Mesothelial cell of epicardium (in vitro differentiated cells): Measurements from ENCODE around the gene RANBP9. TPM values are rescaled to one million over a fixed set of nuclear protein-coding genes. Genes with fewer than 3 reads are reported as not detected.

Experiments used
- DNase-seq, 2 experiments: peaks; one replicate each; pipeline ENCODE4 v3.0.0; 2021; ENCODE audit warnings: low spot score in 2 of 2; ENCODE audit not compliant: unreplicated experiment in 2 of 2
- H3K27ac Mint-ChIP-seq: 2 replicates; pipeline ENCODE4 v1.8.0; 2021; ENCODE audit warnings: mixed read lengths
- H3K27me3 Mint-ChIP-seq: 2 replicates; pipeline ENCODE4 v1.8.0; 2021; ENCODE audit warnings: low read depth, mixed read lengths
- H3K36me3 Mint-ChIP-seq: 2 replicates; pipeline ENCODE4 v1.8.0; 2021; ENCODE audit warnings: mixed read lengths
- H3K4me1 Mint-ChIP-seq: 2 replicates; pipeline ENCODE4 v1.8.0; 2021; ENCODE audit warnings: mixed read lengths
- H3K4me3 Mint-ChIP-seq: 2 replicates; pipeline ENCODE4 v1.8.0; 2021; ENCODE audit warnings: mild to moderate bottlenecking, moderate library complexity, mixed read lengths
- H3K9me3 Mint-ChIP-seq: 2 replicates; pipeline ENCODE4 v1.8.0; 2021; ENCODE audit warnings: mixed read lengths
- total RNA-seq: library from RNA; stranded (reverse); gene quantifications from 3 replicates; pipeline ENCODE4 v1.2.1, GENCODE V29; 2021
- TF ChIP-seq, protein P1 (sequence below): fragments of 200-600 bp; sonication (generic); IDR thresholded peaks from one replicate; pipeline ENCODE4 v1.5.0; 2021; ENCODE audit warnings: antibody characterized with exemption; ENCODE audit not compliant: unreplicated experiment

The RANBP9 gene
- total RNA-seq, 1 donor from 2014 or later: 46.9 TPM

- peaks cover 16% of the 10 kb centered on the region for H3K4me1 Mint-ChIP-seq
- no peaks in the 10 kb centered on the region for H3K27me3 Mint-ChIP-seq
- H3K4me3 Mint-ChIP-seq: no peak overlapping the region
- peaks cover 5% of the 10 kb centered on the region for H3K9me3 Mint-ChIP-seq
- TF ChIP-seq, protein P1, sequence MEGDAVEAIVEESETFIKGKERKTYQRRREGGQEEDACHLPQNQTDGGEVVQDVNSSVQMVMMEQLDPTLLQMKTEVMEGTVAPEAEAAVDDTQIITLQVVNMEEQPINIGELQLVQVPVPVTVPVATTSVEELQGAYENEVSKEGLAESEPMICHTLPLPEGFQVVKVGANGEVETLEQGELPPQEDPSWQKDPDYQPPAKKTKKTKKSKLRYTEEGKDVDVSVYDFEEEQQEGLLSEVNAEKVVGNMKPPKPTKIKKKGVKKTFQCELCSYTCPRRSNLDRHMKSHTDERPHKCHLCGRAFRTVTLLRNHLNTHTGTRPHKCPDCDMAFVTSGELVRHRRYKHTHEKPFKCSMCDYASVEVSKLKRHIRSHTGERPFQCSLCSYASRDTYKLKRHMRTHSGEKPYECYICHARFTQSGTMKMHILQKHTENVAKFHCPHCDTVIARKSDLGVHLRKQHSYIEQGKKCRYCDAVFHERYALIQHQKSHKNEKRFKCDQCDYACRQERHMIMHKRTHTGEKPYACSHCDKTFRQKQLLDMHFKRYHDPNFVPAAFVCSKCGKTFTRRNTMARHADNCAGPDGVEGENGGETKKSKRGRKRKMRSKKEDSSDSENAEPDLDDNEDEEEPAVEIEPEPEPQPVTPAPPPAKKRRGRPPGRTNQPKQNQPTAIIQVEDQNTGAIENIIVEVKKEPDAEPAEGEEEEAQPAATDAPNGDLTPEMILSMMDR: no peak
- H3K36me3 Mint-ChIP-seq: peaks cover 4% of the 10 kb centered on the region
- H3K27ac Mint-ChIP-seq: no peak overlapping the region
- DNase-seq: no peak
Measured at GRCh38 chr6:13660893-13661292, 50.7 kb downstream of the RANBP9 start.

GRCh38 chr6:13660273-13660672 is 51.4 kb downstream of the RANBP9 start:
- DNase-seq: no peak
- H3K4me1 Mint-ChIP-seq: peaks cover 10% of the 10 kb centered on the region

GRCh38 chr6:13655700-13656099 is 55.9 kb downstream of the RANBP9 start:
- Mint-ChIP-seq H3K4me1 (peaks cover 3% of the 10 kb centered on the region), H3K4me3 (no peak overlapping the region), H3K27ac (no peak overlapping the region), H3K27me3 (no peaks in the 10 kb centered on the region), H3K36me3 (peaks cover 8% of the 10 kb centered on the region), H3K9me3 (no peaks in the 10 kb centered on the region)
- DNase-seq: no peak
- TF ChIP-seq, protein P1: no peak

More at GRCh38 chr6:13660273-13660672, 51.4 kb downstream of the RANBP9 start:
- H3K27ac Mint-ChIP-seq: no peak overlapping the region
- TF ChIP-seq, protein P1: no peak
- peaks cover 5% of the 10 kb centered on the region for H3K9me3 Mint-ChIP-seq
- H3K27me3 Mint-ChIP-seq: no peaks in the 10 kb centered on the region
- no peak overlapping the region for H3K4me3 Mint-ChIP-seq
- H3K36me3 Mint-ChIP-seq: peaks cover 5% of the 10 kb centered on the region

DNA sequence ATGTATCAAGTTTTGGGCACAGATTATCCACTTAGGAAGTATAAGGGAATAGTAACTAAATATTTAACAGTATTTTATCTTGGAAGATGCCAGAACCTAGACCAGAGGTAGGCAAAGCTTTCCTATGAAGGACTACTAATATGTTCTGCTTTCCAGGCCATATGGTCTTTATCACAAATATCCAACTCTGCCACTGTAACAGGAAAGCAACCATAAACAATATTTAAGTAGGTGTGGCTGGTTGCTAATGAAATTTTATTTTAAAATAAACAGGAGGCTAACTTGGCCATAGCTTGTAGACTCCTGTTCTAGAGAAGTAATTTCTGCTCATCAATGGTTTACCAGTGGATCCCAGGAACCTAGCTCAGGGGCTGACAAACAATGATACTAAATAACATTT is 57.1 kb downstream of the RANBP9 start:
- TF ChIP-seq, protein P1: no peak
- Mint-ChIP-seq H3K4me1 (peaks cover 3% of the 10 kb centered on the region), H3K36me3 (peaks cover 8% of the 10 kb centered on the region), H3K27ac (no peak overlapping the region), H3K27me3 (no peaks in the 10 kb centered on the region), H3K4me3 (no peak overlapping the region), H3K9me3 (no peaks in the 10 kb centered on the region)
- DNase-seq: no peak

DNA sequence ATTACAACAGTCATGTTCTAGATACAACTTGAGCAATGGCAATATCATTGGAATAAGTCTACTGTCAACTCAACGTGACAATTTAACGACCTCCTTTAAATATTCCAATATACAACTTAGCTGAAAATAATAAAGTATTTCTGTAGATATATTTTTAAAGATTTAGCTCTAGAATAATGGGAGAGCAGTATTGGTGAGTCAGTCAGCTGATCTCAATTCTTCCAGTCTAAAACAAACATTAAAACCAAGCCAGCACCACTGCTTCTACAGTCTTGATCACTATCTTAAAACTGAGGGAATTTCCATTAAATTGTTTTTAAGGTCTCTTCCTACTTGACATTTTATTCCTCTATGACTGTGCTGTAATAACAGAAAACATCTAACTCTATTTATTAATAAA is 58.3 kb downstream of the RANBP9 start:
- Mint-ChIP-seq H3K4me3 (no peak overlapping the region), H3K4me1 (peaks cover 5% of the 10 kb centered on the region)

More for the DNA sequence above, 58.3 kb downstream of the RANBP9 start:
- no peaks in the 10 kb centered on the region for H3K27me3 Mint-ChIP-seq
- TF ChIP-seq, protein P1: no peak
- no peak overlapping the region for H3K27ac Mint-ChIP-seq
- no peak for DNase-seq
- peaks cover 8% of the 10 kb centered on the region for H3K36me3 Mint-ChIP-seq
- H3K9me3 Mint-ChIP-seq: no peaks in the 10 kb centered on the region
